ENCODE results near the gene S100A16. TPM values are rescaled to one million over a fixed set of nuclear protein-coding genes. Genes with fewer than 3 reads are reported as not detected.

The S100A16 gene
- total and polyA plus RNA-seq, 4 donors = 72.8 to 116 (median 84.9) TPM

GRCh38 chr1:153609585-153609907, 3.4 kb downstream of the S100A16 start:
- Histone ChIP-seq H3K4me1 (ENCODE audit: control insufficient read depth in 1 of 2, insufficient read depth in 2 of 2, low read length in 2 of 2) (no peaks in the 10 kb centered on the region), H3K36me3 (ENCODE audit: control insufficient read depth in 1 of 2, insufficient read depth in 2 of 2, low read length in 1 of 2) (peaks cover 0 to 2% of the 10 kb centered on the region in 2 donors), H3K4me3 (ENCODE audit: low read length in 2 of 2) (no peak overlapping the region), H3K9me3 (ENCODE audit: control insufficient read depth, low read length) (no peaks in the 10 kb centered on the region), H3K27ac (ENCODE audit: low read depth in 1 of 2, low read length in 2 of 2) (peak overlapping the region in 1 of 2 donors; percentile 55), H3K27me3 (ENCODE audit: control insufficient read depth in 1 of 2, insufficient read depth in 2 of 2, low read length in 1 of 2) (no peaks in the 10 kb centered on the region)
- 30 to 43% methylated on average over 6 of the region's 6 CpGs for WGBS, 2 donors
- DNase-seq (no peak), ATAC-seq (ENCODE audit: low FRiP score) (no peak)
- intact Hi-C loops (cut with DNase I) = no loop called here

- peak; percentile 77 to 90 for DNase-seq
- intact Hi-C loops (cut with DNase I) = no loop called here
- H3K4me1 ChIP-seq (ENCODE audit: control insufficient read depth in 1 of 2, insufficient read depth in 2 of 2, low read length in 2 of 2) = no peaks in the 10 kb centered on the region
- H3K27me3 ChIP-seq (ENCODE audit: control insufficient read depth in 1 of 2, insufficient read depth in 2 of 2, low read length in 1 of 2) = no peaks in the 10 kb centered on the region
- no peaks in the 10 kb centered on the region for H3K9me3 ChIP-seq (ENCODE audit: control insufficient read depth, low read length)
- peak; percentile 76 for ATAC-seq (ENCODE audit: low FRiP score)
- WGBS, 2 donors = 26 to 29% methylated on average over 17 to 19 of the region's 19 CpGs
- H3K27ac ChIP-seq (ENCODE audit: low read depth in 1 of 2, low read length in 2 of 2) = peak overlapping the region in 1 of 2 donors; percentile 61
- H3K4me3 ChIP-seq (ENCODE audit: low read length in 2 of 2) = no peak overlapping the region
- H3K36me3 ChIP-seq (ENCODE audit: control insufficient read depth in 1 of 2, insufficient read depth in 2 of 2, low read length in 1 of 2) = peaks cover 0 to 2% of the 10 kb centered on the region in 2 donors
These were observed 4.0 kb downstream of the S100A16 start for GRCh38 chr1:153608742-153609584.

- peaks cover 0 to 3% of the 10 kb centered on the region in 2 donors for H3K36me3 ChIP-seq (ENCODE audit: control insufficient read depth in 1 of 2, insufficient read depth in 2 of 2, low read length in 1 of 2)
- intact Hi-C loops (cut with DNase I) = no loop called here
- H3K27ac ChIP-seq (ENCODE audit: low read depth in 1 of 2, low read length in 2 of 2) = peak overlapping the region; percentile 2 to 61
- DNase-seq = peak in 1 of 2 donors; percentile 71
- H3K4me3 ChIP-seq (ENCODE audit: low read length in 2 of 2) = no peak overlapping the region
- ATAC-seq (ENCODE audit: low FRiP score) = no peak
- 69 to 84% methylated on average over 7 of the region's 7 CpGs for WGBS, 2 donors
- H3K9me3 ChIP-seq (ENCODE audit: control insufficient read depth, low read length) = no peaks in the 10 kb centered on the region
- H3K4me1 ChIP-seq (ENCODE audit: control insufficient read depth in 1 of 2, insufficient read depth in 2 of 2, low read length in 2 of 2) = no peaks in the 10 kb centered on the region
- H3K27me3 ChIP-seq (ENCODE audit: control insufficient read depth in 1 of 2, insufficient read depth in 2 of 2, low read length in 1 of 2) = no peaks in the 10 kb centered on the region
These were observed 4.8 kb downstream of the S100A16 start for GRCh38 chr1:153608089-153608682.

GRCh38 chr1:153607381-153607780, 5.6 kb downstream of the S100A16 start:
- peak in 1 of 2 donors; percentile 70 for DNase-seq
- WGBS, 2 donors = 92 to 94% methylated on average over 8 of the region's 8 CpGs
- intact Hi-C loops (cut with DNase I) = no loop called here
- Histone ChIP-seq H3K9me3 (ENCODE audit: control insufficient read depth, low read length) (no peaks in the 10 kb centered on the region), H3K4me1 (ENCODE audit: control insufficient read depth in 1 of 2, insufficient read depth in 2 of 2, low read length in 2 of 2) (no peaks in the 10 kb centered on the region), H3K27me3 (ENCODE audit: control insufficient read depth in 1 of 2, insufficient read depth in 2 of 2, low read length in 1 of 2) (no peaks in the 10 kb centered on the region), H3K27ac (ENCODE audit: low read depth in 1 of 2, low read length in 2 of 2) (no peak overlapping the region), H3K4me3 (ENCODE audit: low read length in 2 of 2) (no peak overlapping the region), H3K36me3 (ENCODE audit: control insufficient read depth in 1 of 2, insufficient read depth in 2 of 2, low read length in 1 of 2) (peaks cover 0 to 3% of the 10 kb centered on the region in 2 donors)
- ATAC-seq (ENCODE audit: low FRiP score) = no peak

GRCh38 chr1:153606194-153606593, 6.7 kb downstream of the S100A16 start:
- H3K4me3 ChIP-seq (ENCODE audit: low read length in 2 of 2) = no peak overlapping the region
- no peak overlapping the region for H3K27ac ChIP-seq (ENCODE audit: low read depth in 1 of 2, low read length in 2 of 2)
- H3K36me3 ChIP-seq (ENCODE audit: control insufficient read depth in 1 of 2, insufficient read depth in 2 of 2, low read length in 1 of 2) = peaks cover 0 to 3% of the 10 kb centered on the region in 2 donors
- WGBS, 2 donors = 93% methylated on average over 11 of the region's 11 CpGs
- intact Hi-C loops (cut with DNase I) = no loop called here
- ATAC-seq (ENCODE audit: low FRiP score) (no peak), DNase-seq (no peak)
- H3K9me3 ChIP-seq (ENCODE audit: control insufficient read depth, low read length) = no peaks in the 10 kb centered on the region
- H3K27me3 ChIP-seq (ENCODE audit: control insufficient read depth in 1 of 2, insufficient read depth in 2 of 2, low read length in 1 of 2) = no peaks in the 10 kb centered on the region
- no peaks in the 10 kb centered on the region for H3K4me1 ChIP-seq (ENCODE audit: control insufficient read depth in 1 of 2, insufficient read depth in 2 of 2, low read length in 2 of 2)

GRCh38 chr1:153602749-153603148, 10.2 kb downstream of the S100A16 start:
- no peak for DNase-seq
- no peak overlapping the region for H3K4me3 ChIP-seq (ENCODE audit: low read length in 2 of 2)
- H3K27ac ChIP-seq (ENCODE audit: low read depth in 1 of 2, low read length in 2 of 2) = no peak overlapping the region
- peaks cover 0 to 3% of the 10 kb centered on the region in 2 donors for H3K36me3 ChIP-seq (ENCODE audit: control insufficient read depth in 1 of 2, insufficient read depth in 2 of 2, low read length in 1 of 2)
- intact Hi-C loops (cut with DNase I) = no loop called here
- no peaks in the 10 kb centered on the region for H3K9me3 ChIP-seq (ENCODE audit: control insufficient read depth, low read length)
- WGBS, 2 donors = 93 to 94% methylated on average over 6 of the region's 6 CpGs
- no peaks in the 10 kb centered on the region for H3K4me1 ChIP-seq (ENCODE audit: control insufficient read depth in 1 of 2, insufficient read depth in 2 of 2, low read length in 2 of 2)
- no peaks in the 10 kb centered on the region for H3K27me3 ChIP-seq (ENCODE audit: control insufficient read depth in 1 of 2, insufficient read depth in 2 of 2, low read length in 1 of 2)
- no peak for ATAC-seq (ENCODE audit: low FRiP score)

- Histone ChIP-seq H3K36me3 (ENCODE audit: control insufficient read depth in 1 of 2, insufficient read depth in 2 of 2, low read length in 1 of 2) (peaks cover 0 to 2% of the 10 kb centered on the region in 2 donors), H3K9me3 (ENCODE audit: control insufficient read depth, low read length) (no peaks in the 10 kb centered on the region), H3K27me3 (ENCODE audit: control insufficient read depth in 1 of 2, insufficient read depth in 2 of 2, low read length in 1 of 2) (no peaks in the 10 kb centered on the region), H3K27ac (ENCODE audit: low read depth in 1 of 2, low read length in 2 of 2) (no peak overlapping the region), H3K4me1 (ENCODE audit: control insufficient read depth in 1 of 2, insufficient read depth in 2 of 2, low read length in 2 of 2) (no peaks in the 10 kb centered on the region), H3K4me3 (ENCODE audit: low read length in 2 of 2) (no peak overlapping the region)
- DNase-seq (no peak), ATAC-seq (ENCODE audit: low FRiP score) (no peak)
- WGBS, 2 donors = 78 to 81% methylated on average over 7 of the region's 7 CpGs
- intact Hi-C loops (cut with DNase I) = no loop called here
These were observed 13.1 kb downstream of the S100A16 start for GRCh38 chr1:153599847-153600246.

GRCh38 chr1:153598309-153599172, 14.4 kb downstream of the S100A16 start:
- intact Hi-C loops (cut with DNase I) = no loop called here
- Histone ChIP-seq H3K4me1 (ENCODE audit: control insufficient read depth in 1 of 2, insufficient read depth in 2 of 2, low read length in 2 of 2) (no peaks in the 10 kb centered on the region), H3K27ac (ENCODE audit: low read depth in 1 of 2, low read length in 2 of 2) (no peak overlapping the region), H3K36me3 (ENCODE audit: control insufficient read depth in 1 of 2, insufficient read depth in 2 of 2, low read length in 1 of 2) (peaks cover 0 to 4% of the 10 kb centered on the region in 2 donors), H3K4me3 (ENCODE audit: low read length in 2 of 2) (no peak overlapping the region), H3K27me3 (ENCODE audit: control insufficient read depth in 1 of 2, insufficient read depth in 2 of 2, low read length in 1 of 2) (no peaks in the 10 kb centered on the region), H3K9me3 (ENCODE audit: control insufficient read depth, low read length) (no peaks in the 10 kb centered on the region)
- WGBS, 2 donors = 84 to 86% methylated on average over 7 of the region's 7 CpGs
- ATAC-seq (ENCODE audit: low FRiP score) = no peak
- DNase-seq = no peak
